Measurements from ENCODE around the gene AKT3. TPM values are rescaled to one million over a fixed set of nuclear protein-coding genes. Genes with fewer than 3 reads are reported as not detected.
"Not testable (repeated sequence)": the region's sequence is repeated elsewhere in the genome, so short reads cannot be mapped to it uniquely, and the experiment has no call there.

AKT3 gene
- total RNA-seq, 4 donors from 2014 or later = 3.8 to 31.7 (median 8.6) TPM

DNA sequence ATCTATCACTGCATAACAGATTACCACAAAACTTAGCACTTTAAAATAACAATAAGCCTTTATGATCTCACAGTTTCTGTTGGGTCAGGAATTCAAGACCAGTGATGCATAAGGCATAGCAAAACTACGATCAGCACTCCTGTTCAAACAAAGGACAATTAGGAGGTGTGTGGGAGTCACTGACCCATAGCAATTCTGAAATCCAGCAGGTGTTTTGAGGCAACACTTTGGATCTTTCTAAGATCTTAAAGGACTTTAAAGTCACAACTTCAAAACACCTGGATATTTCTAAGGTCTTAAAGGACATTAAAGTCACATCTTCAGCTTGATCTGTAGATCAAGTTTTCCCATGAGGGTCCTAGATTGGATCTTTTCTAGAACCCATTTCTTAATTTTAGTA lies 35.3 kb downstream of the AKT3 start:
- TF ChIP-seq POLR2A (IDR thresholded peaks at IDR 0.05) (no peak), POLR2AphosphoS5 (IDR thresholded peaks at IDR 0.05) (no peak), EP300 (IDR thresholded peaks at IDR 0.05) (no peak)
- TF ChIP-seq, protein P1, sequence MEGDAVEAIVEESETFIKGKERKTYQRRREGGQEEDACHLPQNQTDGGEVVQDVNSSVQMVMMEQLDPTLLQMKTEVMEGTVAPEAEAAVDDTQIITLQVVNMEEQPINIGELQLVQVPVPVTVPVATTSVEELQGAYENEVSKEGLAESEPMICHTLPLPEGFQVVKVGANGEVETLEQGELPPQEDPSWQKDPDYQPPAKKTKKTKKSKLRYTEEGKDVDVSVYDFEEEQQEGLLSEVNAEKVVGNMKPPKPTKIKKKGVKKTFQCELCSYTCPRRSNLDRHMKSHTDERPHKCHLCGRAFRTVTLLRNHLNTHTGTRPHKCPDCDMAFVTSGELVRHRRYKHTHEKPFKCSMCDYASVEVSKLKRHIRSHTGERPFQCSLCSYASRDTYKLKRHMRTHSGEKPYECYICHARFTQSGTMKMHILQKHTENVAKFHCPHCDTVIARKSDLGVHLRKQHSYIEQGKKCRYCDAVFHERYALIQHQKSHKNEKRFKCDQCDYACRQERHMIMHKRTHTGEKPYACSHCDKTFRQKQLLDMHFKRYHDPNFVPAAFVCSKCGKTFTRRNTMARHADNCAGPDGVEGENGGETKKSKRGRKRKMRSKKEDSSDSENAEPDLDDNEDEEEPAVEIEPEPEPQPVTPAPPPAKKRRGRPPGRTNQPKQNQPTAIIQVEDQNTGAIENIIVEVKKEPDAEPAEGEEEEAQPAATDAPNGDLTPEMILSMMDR (IDR thresholded peaks at IDR 0.05) = no peak

DNA sequence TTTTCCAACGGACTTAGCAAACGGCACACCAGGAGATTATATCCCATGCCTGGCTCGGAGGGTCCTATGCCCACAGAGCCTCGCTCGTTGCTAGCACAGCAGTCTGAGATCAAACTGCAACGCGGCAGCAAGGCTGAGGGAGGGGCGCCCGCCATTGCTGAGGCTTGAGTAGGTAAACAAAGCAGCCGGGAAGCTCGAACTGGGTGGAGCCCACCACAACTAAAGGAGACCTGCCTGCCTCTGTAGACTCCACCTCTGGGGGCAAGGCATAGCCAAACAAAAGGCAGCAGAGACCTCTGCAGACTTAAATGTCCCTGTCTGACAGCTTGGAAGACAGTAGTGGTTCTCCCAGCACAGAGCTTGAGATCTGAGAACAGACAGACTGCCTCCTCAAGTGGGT lies 42.7 kb downstream of the AKT3 start:
- H3K4me1 ChIP-seq; H3K36me3 ChIP-seq; DNase-seq (ENCODE audit: low spot score in 2 of 2); H3K27me3 ChIP-seq; H3K4me3 ChIP-seq; H3K9me3 ChIP-seq; H3K27ac ChIP-seq: not testable (repeated sequence)
- WGBS = 96% methylated on average over 8 of the region's 11 CpGs

More for the DNA sequence above, 35.3 kb downstream of the AKT3 start:
- Histone ChIP-seq H3K9me3 (peaks cover 5% of the 10 kb centered on the region), H3K4me3 (no peak overlapping the region), H3K27ac (no peak overlapping the region), H3K4me1 (no peaks in the 10 kb centered on the region), H3K27me3 (no peaks in the 10 kb centered on the region), H3K36me3 (no peaks in the 10 kb centered on the region)
- no peak for DNase-seq (ENCODE audit: low spot score in 2 of 2)
- WGBS = 76% methylated on average over 1 of the region's 1 CpG

DNA sequence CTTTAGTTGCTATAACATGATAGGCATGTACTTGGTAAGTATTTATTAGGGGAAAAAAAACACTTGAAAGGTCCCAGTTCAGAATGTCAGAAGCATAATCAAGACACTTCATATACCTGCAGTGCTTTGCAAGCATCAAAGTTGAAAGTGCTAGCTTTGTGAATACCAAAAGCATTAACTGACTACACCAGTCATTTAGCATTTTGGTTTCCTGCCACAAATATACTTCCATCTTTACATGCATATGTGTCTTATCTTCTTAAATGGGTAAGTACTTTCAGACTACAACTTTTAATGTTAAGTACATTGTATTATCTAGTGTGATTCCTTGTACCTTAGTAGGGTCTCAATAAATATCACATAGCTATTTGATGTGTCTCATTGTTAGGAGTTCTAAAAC lies 43.7 kb downstream of the AKT3 start:
- Histone ChIP-seq H3K4me1 (peaks cover 3% of the 10 kb centered on the region), H3K27ac (no peak overlapping the region), H3K4me3 (no peak overlapping the region), H3K36me3 (no peaks in the 10 kb centered on the region), H3K27me3 (no peaks in the 10 kb centered on the region), H3K9me3 (peaks cover 3% of the 10 kb centered on the region)
- no peak for TF ChIP-seq EP300 (IDR thresholded peaks at IDR 0.05)
- no peak for TF ChIP-seq POLR2A (IDR thresholded peaks at IDR 0.05)
- TF ChIP-seq, protein P1 (IDR thresholded peaks at IDR 0.05) = no peak
- TF ChIP-seq POLR2AphosphoS5 (IDR thresholded peaks at IDR 0.05) = no peak
- no peak for DNase-seq (ENCODE audit: low spot score in 2 of 2)

DNA sequence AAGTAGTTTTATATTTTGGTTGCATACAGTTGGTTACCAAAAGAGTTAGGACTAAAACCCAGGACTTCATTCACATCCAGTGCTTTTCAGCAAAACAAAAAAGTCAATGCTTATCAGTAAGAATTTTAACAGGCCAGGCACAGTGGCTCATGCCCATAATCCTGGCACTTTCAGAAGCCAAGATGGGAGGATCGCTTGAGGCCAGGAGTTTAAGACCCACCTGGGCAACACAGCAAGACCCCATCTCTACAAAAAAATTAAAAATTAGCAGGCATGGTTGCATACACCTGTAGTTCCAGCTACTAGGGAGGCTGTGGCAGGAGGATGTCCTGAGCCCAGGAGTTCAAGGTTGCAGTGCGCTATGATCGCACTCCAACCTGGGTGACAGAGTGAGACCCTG lies 47.3 kb downstream of the AKT3 start:
- peaks cover 3% of the 10 kb centered on the region for H3K9me3 ChIP-seq
- no peak overlapping the region for H3K4me3 ChIP-seq
- 97% methylated on average over 3 of the region's 3 CpGs for WGBS
- peaks cover 3% of the 10 kb centered on the region for H3K4me1 ChIP-seq
- no peaks in the 10 kb centered on the region for H3K27me3 ChIP-seq
- TF ChIP-seq POLR2AphosphoS5 (IDR thresholded peaks at IDR 0.05) = no peak
- no peak for TF ChIP-seq POLR2A (IDR thresholded peaks at IDR 0.05)
- TF ChIP-seq EP300 (IDR thresholded peaks at IDR 0.05) = no peak
- TF ChIP-seq, protein P1 (IDR thresholded peaks at IDR 0.05) = no peak
- no peak for DNase-seq (ENCODE audit: low spot score in 2 of 2)
- H3K36me3 ChIP-seq = no peaks in the 10 kb centered on the region
- H3K27ac ChIP-seq = no peak overlapping the region

DNA sequence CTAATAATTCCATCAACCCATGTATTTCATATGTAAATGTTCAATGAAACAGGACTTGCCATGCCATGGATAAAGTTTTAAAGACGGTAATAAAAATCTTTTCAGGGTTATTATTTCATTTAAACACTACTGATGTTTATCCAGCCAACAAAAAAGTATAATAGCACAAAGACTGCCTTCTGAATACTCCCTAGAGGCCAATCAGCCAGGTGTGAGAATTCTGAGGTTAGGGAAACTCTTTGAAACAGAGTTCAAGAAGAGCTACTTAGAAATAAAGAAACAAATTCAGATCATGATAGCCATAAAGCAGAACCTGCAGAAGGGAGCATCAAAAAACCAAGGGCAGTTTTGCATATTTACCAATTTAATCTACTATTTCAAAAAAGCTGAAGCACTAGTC lies 48.7 kb downstream of the AKT3 start:
- Histone ChIP-seq H3K27me3 (no peaks in the 10 kb centered on the region), H3K27ac (no peak overlapping the region), H3K9me3 (no peaks in the 10 kb centered on the region), H3K4me1 (peaks cover 3% of the 10 kb centered on the region), H3K36me3 (no peaks in the 10 kb centered on the region), H3K4me3 (no peak overlapping the region)
- DNase-seq (ENCODE audit: low spot score in 2 of 2) = no peak
- no peak for TF ChIP-seq EP300 (IDR thresholded peaks at IDR 0.05)
- TF ChIP-seq, protein P1 (IDR thresholded peaks at IDR 0.05) = no peak
- TF ChIP-seq POLR2AphosphoS5 (IDR thresholded peaks at IDR 0.05) = no peak
- TF ChIP-seq POLR2A (IDR thresholded peaks at IDR 0.05) = no peak
- 80% methylated on average over 1 of the region's 1 CpG for WGBS

DNA sequence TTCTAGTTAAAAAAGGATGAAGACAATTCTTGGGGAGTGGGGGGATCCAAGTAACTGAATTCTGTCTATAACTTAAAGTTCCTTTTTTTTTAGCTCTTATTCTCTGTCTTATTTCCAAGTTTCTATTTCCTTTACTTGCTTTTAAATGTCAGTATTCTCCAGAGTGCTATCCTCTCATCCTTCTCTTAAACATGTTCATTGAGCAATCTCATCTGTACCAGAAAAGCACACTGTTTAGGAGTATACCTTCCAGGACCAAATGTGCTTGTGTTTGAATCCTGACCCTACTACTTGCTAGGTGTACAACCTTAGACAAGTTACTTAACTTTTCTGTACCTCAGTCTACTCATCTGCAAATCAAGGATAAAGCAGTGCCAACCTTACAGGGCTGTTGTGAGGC lies 50.1 kb downstream of the AKT3 start:
- Histone ChIP-seq H3K9me3 (no peaks in the 10 kb centered on the region), H3K36me3 (no peaks in the 10 kb centered on the region), H3K4me1 (peaks cover 3% of the 10 kb centered on the region), H3K27me3 (no peaks in the 10 kb centered on the region), H3K27ac (no peak overlapping the region), H3K4me3 (no peak overlapping the region)
- no peak for DNase-seq (ENCODE audit: low spot score in 2 of 2)
- TF ChIP-seq POLR2A (IDR thresholded peaks at IDR 0.05) (no peak), POLR2AphosphoS5 (IDR thresholded peaks at IDR 0.05) (no peak)
- TF ChIP-seq, protein P1 (IDR thresholded peaks at IDR 0.05) = no peak

Data from suprapubic skin (tissue), 4 donors.